ENCODE data around the gene VKORC1.
"Not testable (repeated sequence)": the region's sequence is repeated elsewhere in the genome, so short reads cannot be mapped to it uniquely, and the experiment has no call there.

The VKORC1 gene

GRCh38 chr16:31108794-31109558, 14.4 kb upstream of the VKORC1 start:
- H3K4me3 ChIP-seq (ENCODE audit: insufficient read length, low read depth) = peak overlapping the region; percentile 93
- H3K27me3 ChIP-seq (ENCODE audit: insufficient read depth, insufficient read length) = no peaks in the 10 kb centered on the region
- TF ChIP-seq YY1 (IDR thresholded peaks at IDR 0.05; ENCODE audit: insufficient read depth, insufficient read length) = no peak
- no peak for TF ChIP-seq SUZ12 (IDR thresholded peaks at IDR 0.05; ENCODE audit: extremely low read depth, insufficient read depth, insufficient read length)
- no peak for TF ChIP-seq ZNF274 (IDR thresholded peaks at IDR 0.05; ENCODE audit: low read depth, low read length)
- H3K9me3 ChIP-seq (ENCODE audit: insufficient read depth, low read length) = no peaks in the 10 kb centered on the region
- peaks cover 43% of the 10 kb centered on the region for H3K36me3 ChIP-seq (ENCODE audit: insufficient read depth, insufficient read length, low read length)
- peak overlapping the region; percentile 92 for H3K9ac ChIP-seq (ENCODE audit: insufficient read length, low read depth)
- H3K4me1 ChIP-seq (ENCODE audit: insufficient read depth, insufficient read length) = peaks cover 3% of the 10 kb centered on the region
- DNase-seq (ENCODE audit: low read depth, low spot score) = no peak

- Histone ChIP-seq H3K9ac (ENCODE audit: insufficient read length, low read depth) (peak within 1 kb of the TSS; percentile 92), H3K9me3 (ENCODE audit: insufficient read depth, low read length) (no peaks in the 10 kb centered on the region; the same call in 1 of the 2 replicates), H3K36me3 (ENCODE audit: insufficient read depth, insufficient read length, low read length) (peaks cover 42% of the 10 kb centered on the region), H3K4me3 (ENCODE audit: insufficient read length, low read depth) (peak within 1 kb of the TSS; percentile 93), H3K27me3 (ENCODE audit: insufficient read depth, insufficient read length) (no peaks in the 10 kb centered on the region), H3K4me1 (ENCODE audit: insufficient read depth, insufficient read length) (peaks cover 3% of the 10 kb centered on the region)
- peak; percentile 48 for DNase-seq (ENCODE audit: low read depth, low spot score)
- TF ChIP-seq SUZ12 (IDR thresholded peaks at IDR 0.05; ENCODE audit: extremely low read depth, insufficient read depth, insufficient read length) (no peak), ZNF274 (IDR thresholded peaks at IDR 0.05; ENCODE audit: low read depth, low read length) (no peak), YY1 (IDR thresholded peaks at IDR 0.05; ENCODE audit: insufficient read depth, insufficient read length) (no peak)
Observed at GRCh38 chr16:31108035-31108793, 13.6 kb upstream of the VKORC1 start, which contains the start of gene BCKDK. Gene BCKDK, plus strand, starts transcription at chr16:31108386. Its CDS starts 838 bp downstream, at chr16:31109224.

- peak overlapping the region; percentile 93 for H3K4me3 ChIP-seq (ENCODE audit: insufficient read length, low read depth)
- H3K9ac ChIP-seq (ENCODE audit: insufficient read length, low read depth) = peak overlapping the region; percentile 92
- TF ChIP-seq ZNF274 (IDR thresholded peaks at IDR 0.05; ENCODE audit: low read depth, low read length) = no peak
- no peak for TF ChIP-seq YY1 (IDR thresholded peaks at IDR 0.05; ENCODE audit: insufficient read depth, insufficient read length)
- no peak for TF ChIP-seq SUZ12 (IDR thresholded peaks at IDR 0.05; ENCODE audit: extremely low read depth, insufficient read depth, insufficient read length)
- no peaks in the 10 kb centered on the region for H3K27me3 ChIP-seq (ENCODE audit: insufficient read depth, insufficient read length)
- no peak for DNase-seq (ENCODE audit: low read depth, low spot score)
- H3K9me3 ChIP-seq (ENCODE audit: insufficient read depth, low read length) = no peaks in the 10 kb centered on the region; the same call in 1 of the 2 replicates
- peaks cover 34% of the 10 kb centered on the region for H3K36me3 ChIP-seq (ENCODE audit: insufficient read depth, insufficient read length, low read length)
- H3K4me1 ChIP-seq (ENCODE audit: insufficient read depth, insufficient read length) = peaks cover 3% of the 10 kb centered on the region
Observed at GRCh38 chr16:31107465-31107867, 12.9 kb upstream of the VKORC1 start.

GRCh38 chr16:31106509-31107464, 12.2 kb upstream of the VKORC1 start:
- Histone ChIP-seq H3K9me3 (ENCODE audit: insufficient read depth, low read length) (no peaks in the 10 kb centered on the region; the same call in 1 of the 2 replicates), H3K4me1 (ENCODE audit: insufficient read depth, insufficient read length) (peaks cover 3% of the 10 kb centered on the region), H3K27me3 (ENCODE audit: insufficient read depth, insufficient read length) (no peaks in the 10 kb centered on the region), H3K36me3 (ENCODE audit: insufficient read depth, insufficient read length, low read length) (peaks cover 27% of the 10 kb centered on the region), H3K9ac (ENCODE audit: insufficient read length, low read depth) (no peak overlapping the region), H3K4me3 (ENCODE audit: insufficient read length, low read depth) (no peak overlapping the region)
- DNase-seq (ENCODE audit: low read depth, low spot score) = no peak
- TF ChIP-seq SUZ12 (IDR thresholded peaks at IDR 0.05; ENCODE audit: extremely low read depth, insufficient read depth, insufficient read length) = no peak
- no peak for TF ChIP-seq ZNF274 (IDR thresholded peaks at IDR 0.05; ENCODE audit: low read depth, low read length)

- Histone ChIP-seq H3K4me3 (ENCODE audit: insufficient read length, low read depth) (peak overlapping the region; percentile 18), H3K36me3 (ENCODE audit: insufficient read depth, insufficient read length, low read length) (peaks cover 17% of the 10 kb centered on the region), H3K9ac (ENCODE audit: insufficient read length, low read depth) (peak overlapping the region; percentile 90), H3K4me1 (ENCODE audit: insufficient read depth, insufficient read length) (peaks cover 3% of the 10 kb centered on the region), H3K27me3 (ENCODE audit: insufficient read depth, insufficient read length) (no peaks in the 10 kb centered on the region), H3K9me3 (ENCODE audit: insufficient read depth, low read length) (no peaks in the 10 kb centered on the region; the same call in 1 of the 2 replicates)
- TF ChIP-seq YY1 (IDR thresholded peaks at IDR 0.05; ENCODE audit: insufficient read depth, insufficient read length) (no peak), ZNF274 (IDR thresholded peaks at IDR 0.05; ENCODE audit: low read depth, low read length) (no peak), SUZ12 (IDR thresholded peaks at IDR 0.05; ENCODE audit: extremely low read depth, insufficient read depth, insufficient read length) (no peak)
- DNase-seq (ENCODE audit: low read depth, low spot score) = peak; percentile 60
Observed at GRCh38 chr16:31105677-31106213, 11.1 kb upstream of the VKORC1 start.

- H3K9me3 ChIP-seq (ENCODE audit: insufficient read depth, low read length); H3K4me1 ChIP-seq (ENCODE audit: insufficient read depth, insufficient read length); H3K9ac ChIP-seq (ENCODE audit: insufficient read length, low read depth); H3K27me3 ChIP-seq (ENCODE audit: insufficient read depth, insufficient read length); H3K36me3 ChIP-seq (ENCODE audit: insufficient read depth, insufficient read length, low read length); H3K4me3 ChIP-seq (ENCODE audit: insufficient read length, low read depth); DNase-seq (ENCODE audit: low read depth, low spot score): not testable (repeated sequence)
Observed at GRCh38 chr16:31100876-31101641, 6.5 kb upstream of the VKORC1 start.
